Skeletal muscle tissue (tissue), 4 donors: ENCODE results near the gene PDE5A. TPM values are rescaled to one million over a fixed set of nuclear protein-coding genes. Genes with fewer than 3 reads are reported as not detected.

Source experiments
- H3K27ac ChIP-seq: one replicate; pipeline ENCODE4 v1.7.0; 2013; ENCODE audit warnings: mild to moderate bottlenecking, low read depth, low read length, inconsistent platforms
- H3K27me3 ChIP-seq, 3 donors: one replicate each; pipeline ENCODE4 v1.7.0; 2013; ENCODE audit warnings: low read length in 3 of 3; ENCODE audit not compliant: control insufficient read depth in 3 of 3, insufficient read depth in 3 of 3
- H3K36me3 ChIP-seq, 3 donors: one replicate each; pipeline ENCODE4 v1.7.0; 2013; ENCODE audit warnings: low read length in 3 of 3; ENCODE audit not compliant: control insufficient read depth in 3 of 3, insufficient read depth in 3 of 3
- H3K4me1 ChIP-seq, 3 donors: one replicate each; pipeline ENCODE4 v1.7.0; 2013; ENCODE audit warnings: low read length in 3 of 3, mild to moderate bottlenecking in 3 of 3; ENCODE audit not compliant: control insufficient read depth in 3 of 3, insufficient read depth in 3 of 3
- H3K4me3 ChIP-seq, 3 donors: one replicate each; pipeline ENCODE4 v1.7.0; 2013; ENCODE audit warnings: low read length in 3 of 3
- H3K9ac ChIP-seq, 3 donors: one replicate each; pipeline ENCODE4 v1.7.0; 2013; ENCODE audit warnings: low read length in 3 of 3, mild to moderate bottlenecking in 3 of 3, moderate library complexity in 2 of 3, low read depth in 1 of 3
- H3K9me3 ChIP-seq, 3 donors: one replicate each; pipeline ENCODE4 v1.7.0; 2013; ENCODE audit warnings: low read length in 3 of 3; ENCODE audit not compliant: control insufficient read depth in 3 of 3
- total RNA-seq: library from RNA; depleted of rRNA; stranded (reverse); fragments of >200 nt; gene quantifications from one replicate; pipeline ENCODE4 v1.2.3, GENCODE V29; 2014
- donor health status: Osteomylitis.

The PDE5A gene
- total RNA-seq, 1 donor from 2014 or later = 27.7 TPM

DNA sequence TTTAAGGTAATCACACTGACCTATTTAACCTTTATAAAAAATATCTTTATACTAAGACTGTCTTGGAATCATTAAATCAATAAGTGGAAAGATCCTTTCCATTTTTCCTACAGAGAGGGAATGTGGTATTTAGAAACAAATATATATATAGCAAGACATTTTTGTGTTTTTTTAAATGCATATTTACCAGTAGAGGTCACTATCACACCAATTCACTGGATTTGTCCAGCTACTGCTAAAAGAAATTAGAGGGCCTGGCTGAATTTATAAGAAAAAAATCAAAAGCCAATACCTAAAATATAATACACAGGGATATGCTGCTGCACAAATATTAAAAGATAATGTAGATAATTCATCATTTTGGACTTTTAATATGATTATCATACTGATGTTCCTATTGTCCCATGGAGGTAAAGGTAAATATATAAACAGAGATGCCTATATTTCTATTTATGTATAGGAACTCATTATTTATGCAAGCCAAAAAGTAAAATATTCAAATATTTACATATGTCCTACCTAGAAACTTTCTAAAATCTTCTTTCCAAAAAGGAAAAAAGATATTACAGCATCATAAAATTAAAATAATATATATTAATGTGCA is 69.5 kb downstream of the PDE5A start:
- peaks cover 6 to 14% (median 13%) of the 10 kb centered on the region in 3 donors for H3K36me3 ChIP-seq

DNA sequence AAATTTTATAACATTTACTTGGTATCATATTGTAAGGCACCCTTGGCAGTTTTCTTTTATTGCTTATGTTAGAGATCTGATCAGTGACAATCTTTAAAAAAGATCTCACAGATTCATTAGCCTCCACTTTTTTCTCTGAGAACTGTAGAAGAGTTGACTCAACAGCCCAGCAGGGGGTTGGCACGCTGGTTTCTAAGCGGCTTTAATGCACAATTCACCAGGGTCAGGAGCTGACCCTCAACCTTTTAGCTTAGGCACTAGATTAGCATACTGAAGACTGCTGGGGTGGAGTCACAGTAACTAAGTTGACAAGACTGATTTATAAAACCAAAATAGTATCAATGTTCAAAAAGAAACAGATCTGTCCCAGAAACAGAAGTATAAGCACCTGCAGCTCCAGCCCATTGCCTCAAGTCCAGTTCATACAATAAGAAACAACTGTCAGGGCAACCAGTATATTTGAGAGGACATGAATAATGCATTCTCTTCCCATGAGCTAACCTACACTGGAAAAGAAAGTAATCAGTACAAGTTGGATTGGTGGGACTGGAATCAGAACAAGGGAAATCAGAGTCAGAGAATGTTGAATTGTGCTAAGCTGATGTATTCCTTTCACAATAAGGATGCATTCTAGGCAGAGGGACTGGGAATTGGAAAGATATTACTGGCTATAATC is 77.6 kb downstream of the PDE5A start:
- H3K27me3 ChIP-seq = no peaks in the 10 kb centered on the region
- H3K9me3 ChIP-seq = no peaks in the 10 kb centered on the region
- H3K27ac ChIP-seq = no peak overlapping the region
- H3K4me1 ChIP-seq = peaks cover 0 to 5% (median 0%) of the 10 kb centered on the region in 3 donors
- peaks cover 0 to 5% (median under 1%) of the 10 kb centered on the region in 3 donors for H3K36me3 ChIP-seq
- no peak overlapping the region for H3K4me3 ChIP-seq
- no peak overlapping the region for H3K9ac ChIP-seq

More for the DNA sequence above, 69.5 kb downstream of the PDE5A start:
- peaks cover 0 to 5% (median 0%) of the 10 kb centered on the region in 3 donors for H3K9me3 ChIP-seq
- no peak overlapping the region for H3K9ac ChIP-seq
- no peaks in the 10 kb centered on the region for H3K27me3 ChIP-seq
- H3K27ac ChIP-seq = no peak overlapping the region
- no peaks in the 10 kb centered on the region for H3K4me1 ChIP-seq
- no peak overlapping the region for H3K4me3 ChIP-seq

DNA sequence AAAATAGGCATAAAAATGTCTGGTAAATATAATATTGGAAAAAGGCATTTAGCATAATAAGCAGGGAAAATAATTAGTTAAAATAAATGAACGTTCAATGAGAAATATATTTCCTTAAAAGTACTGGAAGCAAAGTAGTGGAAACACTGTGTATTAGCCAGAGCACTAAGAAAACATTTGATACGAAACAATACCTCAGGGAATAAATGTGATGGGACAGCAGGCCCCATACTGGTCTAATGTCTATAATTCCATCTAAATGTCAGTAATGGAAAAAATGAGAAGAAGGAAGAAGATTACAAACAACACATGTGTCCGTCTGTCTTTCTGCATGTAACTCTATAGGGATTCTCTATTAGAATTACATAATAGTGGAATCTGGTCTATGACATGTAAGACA is 79.0 kb downstream of the PDE5A start:
- Histone ChIP-seq H3K27me3 (no peaks in the 10 kb centered on the region), H3K9me3 (no peaks in the 10 kb centered on the region), H3K27ac (no peak overlapping the region), H3K9ac (no peak overlapping the region), H3K4me1 (peaks cover 0 to 5% (median 0%) of the 10 kb centered on the region in 3 donors), H3K36me3 (peaks cover 0 to 4% (median 0%) of the 10 kb centered on the region in 3 donors), H3K4me3 (no peak overlapping the region)

DNA sequence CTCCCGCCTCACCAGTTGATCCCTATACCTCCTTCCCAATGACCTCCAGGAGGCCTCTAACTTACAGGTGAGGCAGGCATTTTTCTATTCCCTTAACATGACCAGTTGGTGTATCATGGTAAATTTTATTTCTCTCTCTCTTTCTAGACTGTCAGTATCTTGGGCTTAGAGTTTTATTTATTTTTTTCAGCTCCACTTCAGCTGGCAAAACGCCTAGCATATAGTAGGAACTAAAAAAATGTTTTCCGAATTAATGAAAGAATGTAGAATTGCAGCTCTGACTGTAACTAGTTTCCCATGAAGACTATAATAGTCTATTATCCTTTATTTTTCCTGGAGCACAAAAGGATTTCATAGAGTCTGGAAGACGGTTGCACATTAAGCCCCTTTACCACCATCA is 84.8 kb downstream of the PDE5A start:
- Histone ChIP-seq H3K27me3 (no peaks in the 10 kb centered on the region), H3K9me3 (no peaks in the 10 kb centered on the region), H3K27ac (peak overlapping the region; percentile 36), H3K36me3 (peaks cover 2 to 12% (median 8%) of the 10 kb centered on the region in 3 donors), H3K9ac (no peak overlapping the region), H3K4me1 (peaks cover 0 to 5% (median 0%) of the 10 kb centered on the region in 3 donors), H3K4me3 (no peak overlapping the region)

DNA sequence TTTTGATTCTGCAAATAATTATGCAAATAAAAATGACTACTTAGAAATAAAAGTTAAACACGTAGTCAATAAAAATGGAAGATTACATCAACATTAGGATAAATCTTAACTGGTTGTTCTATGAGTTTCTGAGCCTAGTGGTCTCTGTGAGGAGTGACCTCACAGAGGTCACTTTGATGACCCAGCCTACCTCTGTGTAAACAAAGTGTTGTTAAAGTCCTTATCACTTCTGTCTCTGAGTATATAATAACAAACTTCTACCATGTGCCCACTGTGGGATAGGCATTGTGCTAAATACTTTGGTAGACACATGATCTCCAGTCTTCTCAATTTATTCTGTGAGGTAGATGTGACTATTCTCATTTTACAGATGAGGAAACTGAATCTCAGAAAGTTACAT is 85.4 kb downstream of the PDE5A start:
- Histone ChIP-seq H3K9me3 (no peaks in the 10 kb centered on the region), H3K36me3 (peaks cover 2 to 18% (median 12%) of the 10 kb centered on the region in 3 donors), H3K4me1 (peaks cover 0 to 5% (median 0%) of the 10 kb centered on the region in 3 donors), H3K9ac (no peak overlapping the region), H3K27ac (peak overlapping the region; percentile 36), H3K27me3 (no peaks in the 10 kb centered on the region), H3K4me3 (no peak overlapping the region)

DNA sequence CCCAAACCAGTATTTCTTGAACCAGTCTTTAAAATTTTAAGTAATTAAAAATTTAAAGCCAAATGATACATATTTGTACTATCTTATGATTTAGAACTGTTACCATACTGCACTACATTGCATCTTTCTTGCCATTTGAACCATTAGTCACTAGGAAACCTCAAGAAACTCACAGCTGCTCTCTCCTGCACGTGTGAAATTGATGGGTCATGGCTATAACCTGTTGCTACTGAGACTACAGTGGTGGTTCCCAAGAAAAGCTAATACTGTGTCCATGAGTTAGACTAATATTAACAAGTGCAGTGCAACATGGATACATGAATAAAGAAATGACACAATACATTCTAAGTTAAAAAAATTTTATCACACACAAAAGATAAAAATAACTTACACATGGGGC is 88.4 kb downstream of the PDE5A start:
- Histone ChIP-seq H3K27me3 (no peaks in the 10 kb centered on the region), H3K9ac (no peak overlapping the region), H3K27ac (no peak overlapping the region), H3K4me1 (peaks cover 0 to 5% (median 0%) of the 10 kb centered on the region in 3 donors), H3K4me3 (no peak overlapping the region), H3K9me3 (no peaks in the 10 kb centered on the region), H3K36me3 (peaks cover 2 to 26% (median 15%) of the 10 kb centered on the region in 3 donors)

DNA sequence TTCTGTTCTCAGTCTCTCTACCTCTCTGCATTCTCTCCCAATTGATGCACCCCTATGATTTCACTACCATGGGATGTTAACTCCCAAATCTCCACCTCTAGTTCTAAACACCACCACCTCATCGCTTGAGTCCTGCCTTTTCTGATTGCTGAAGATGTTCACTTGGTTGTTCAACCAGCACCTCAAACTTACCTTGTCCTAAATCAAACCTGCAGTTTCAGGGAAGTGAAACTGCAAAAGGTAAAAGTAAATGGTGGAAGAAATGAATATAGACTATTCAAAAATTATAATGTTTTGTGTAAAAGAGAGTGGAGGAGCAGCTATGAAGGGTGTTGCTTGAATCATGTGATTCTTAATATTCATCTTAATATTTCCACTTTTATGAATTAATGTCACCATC is 91.0 kb downstream of the PDE5A start:
- H3K9me3 ChIP-seq = no peaks in the 10 kb centered on the region
- H3K27ac ChIP-seq = no peak overlapping the region
- H3K9ac ChIP-seq = no peak overlapping the region
- no peak overlapping the region for H3K4me3 ChIP-seq
- no peaks in the 10 kb centered on the region for H3K27me3 ChIP-seq
- H3K4me1 ChIP-seq = no peaks in the 10 kb centered on the region
- H3K36me3 ChIP-seq = peaks cover 2 to 32% (median 15%) of the 10 kb centered on the region in 3 donors

DNA sequence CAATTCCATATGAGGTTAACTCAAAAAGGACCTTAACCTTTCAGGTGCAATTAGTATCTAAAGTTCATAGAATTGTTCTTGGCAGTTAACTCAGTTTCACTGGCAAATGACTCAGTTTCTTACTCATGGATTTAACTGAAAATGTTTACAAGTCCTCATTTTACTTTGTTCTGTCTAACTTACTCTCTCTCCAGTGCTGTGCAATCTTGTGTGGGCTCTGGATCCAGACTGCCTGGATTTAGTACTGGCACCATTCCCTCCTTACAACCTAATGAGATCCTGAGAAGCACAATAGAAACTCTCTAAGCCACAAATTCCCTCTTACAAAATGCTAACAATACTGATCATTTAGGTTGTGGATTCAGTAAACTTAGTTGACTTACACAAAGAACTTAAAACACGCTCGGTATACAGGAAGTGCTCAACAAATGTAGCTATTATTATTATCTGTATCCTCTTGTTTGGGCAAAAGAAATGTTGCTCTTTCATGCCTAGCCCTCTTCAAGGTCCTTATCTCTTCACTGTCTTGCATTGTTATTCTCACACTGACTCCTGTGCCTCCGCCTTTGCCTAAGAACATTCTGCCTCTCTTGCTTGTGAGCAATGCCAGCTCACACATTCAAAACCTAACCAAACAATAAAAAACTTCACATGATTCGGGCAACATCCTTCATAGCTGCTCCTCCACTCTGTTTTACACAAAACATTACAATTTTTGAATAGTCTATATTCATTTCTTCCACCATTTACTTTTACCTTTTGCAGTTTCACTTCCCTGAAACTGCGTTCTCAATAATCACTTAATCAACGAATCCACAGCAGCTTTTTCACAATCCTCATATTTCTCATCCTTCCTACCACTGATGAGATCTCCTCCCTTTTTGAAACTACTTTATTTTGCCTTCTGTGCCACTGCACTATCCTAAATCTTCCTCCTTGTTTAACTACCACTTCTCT is 91.8 kb downstream of the PDE5A start:
- H3K9ac ChIP-seq = no peak overlapping the region

DNA sequence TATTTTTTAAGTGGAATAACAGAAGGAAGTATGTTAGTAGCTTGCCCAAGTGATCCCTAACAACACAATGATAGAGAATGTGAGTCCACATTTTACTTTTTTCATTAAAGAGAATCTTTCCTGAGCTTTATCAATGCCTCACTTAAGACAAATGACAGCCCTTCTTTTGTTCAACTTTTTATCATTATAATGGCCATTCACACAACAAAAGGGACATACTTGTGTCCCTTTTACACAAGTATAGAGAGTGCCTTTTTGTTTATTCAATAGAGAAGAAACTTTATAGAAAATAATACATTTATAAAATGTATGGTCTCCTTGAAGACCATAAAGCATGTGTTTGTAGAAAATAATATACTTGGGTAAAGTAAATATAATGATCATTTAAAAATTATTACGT is 96.3 kb downstream of the PDE5A start:
- H3K9ac ChIP-seq = no peak overlapping the region
- no peaks in the 10 kb centered on the region for H3K9me3 ChIP-seq
- H3K27ac ChIP-seq = no peak overlapping the region
- H3K36me3 ChIP-seq = peaks cover 0 to 9% (median 0%) of the 10 kb centered on the region in 3 donors
- H3K4me3 ChIP-seq = no peak overlapping the region
- no peaks in the 10 kb centered on the region for H3K4me1 ChIP-seq
- no peaks in the 10 kb centered on the region for H3K27me3 ChIP-seq

More for the DNA sequence above, 91.8 kb downstream of the PDE5A start:
- Histone ChIP-seq H3K36me3 (peaks cover 0 to 25% (median 10%) of the 10 kb centered on the region in 3 donors), H3K27me3 (no peaks in the 10 kb centered on the region), H3K4me1 (no peaks in the 10 kb centered on the region), H3K27ac (no peak overlapping the region), H3K4me3 (no peak overlapping the region), H3K9me3 (no peaks in the 10 kb centered on the region)
